Lung (tissue), 12 donors: ENCODE data around the gene DEPDC4. TPM values are rescaled to one million over a fixed set of nuclear protein-coding genes. Genes with fewer than 3 reads are reported as not detected.

Source experiments
- ATAC-seq: fragments of 200-7000 bp; cut with Tn5 transposase; one replicate; pipeline ENCODE4 v1.9.1; 2020; ENCODE audit warnings: moderate number of reproducible peaks; ENCODE audit not compliant: insufficient read depth, low FRiP score
- DNase-seq, 3 donors: peaks; one replicate each; pipeline ENCODE4 v3.0.0-alpha.2; 2013 to 2017
- H3K27ac ChIP-seq, 2 donors: one replicate each; pipeline ENCODE4 v1.5.1; 2013; ENCODE audit warnings: mild to moderate bottlenecking in 2 of 2, moderate library complexity in 2 of 2, control low read depth in 1 of 2, inconsistent platforms in 1 of 2, low read depth in 1 of 2, low read length in 1 of 2
- H3K27me3 ChIP-seq, 3 donors: one replicate each; pipeline ENCODE4 v1.5.1; 2013; ENCODE audit warnings: low read length in 2 of 3; ENCODE audit not compliant: control insufficient read depth in 3 of 3, insufficient read depth in 3 of 3
- H3K36me3 ChIP-seq, 4 donors: one replicate each; pipeline ENCODE4 v1.5.1; 2013; ENCODE audit warnings: low read length in 4 of 4, mild to moderate bottlenecking in 1 of 4, moderate library complexity in 1 of 4; ENCODE audit not compliant: control insufficient read depth in 4 of 4, insufficient read depth in 4 of 4
- H3K4me1 ChIP-seq, 5 donors: one replicate each; pipeline ENCODE4 v1.5.1; 2013; ENCODE audit warnings: low read length in 5 of 5, mild to moderate bottlenecking in 2 of 5, moderate library complexity in 1 of 5; ENCODE audit not compliant: control insufficient read depth in 5 of 5, insufficient read depth in 5 of 5
- H3K4me3 ChIP-seq: one replicate; pipeline ENCODE4 v1.5.1; 2013; ENCODE audit warnings: mild to moderate bottlenecking, control low read depth, moderate library complexity
- H3K9ac ChIP-seq, 2 donors: one replicate each; pipeline ENCODE4 v1.5.1; 2013; ENCODE audit warnings: low read length in 2 of 2, control low read depth in 1 of 2; ENCODE audit not compliant: insufficient read depth in 1 of 2
- H3K9me3 ChIP-seq, 4 donors: one replicate each; pipeline ENCODE4 v1.5.1; 2013; ENCODE audit warnings: low read length in 3 of 4, mild to moderate bottlenecking in 1 of 4, moderate library complexity in 1 of 4; ENCODE audit not compliant: control insufficient read depth in 4 of 4, insufficient read depth in 3 of 4
- CTCF ChIP-seq: IDR thresholded peaks from 2 replicates; pipeline ENCODE4 v1.5.1; 2012; ENCODE audit warnings: mild to moderate bottlenecking; ENCODE audit errors: control extremely low read depth, extremely low read depth
- WGBS, 2 donors: extraction: QIAGEN DNeasy Blood & Tissue Kit; methylation state at CpG; one replicate each; pipeline ENCODE4 v1.1.7; 2013; 5-methylcytosine and 5-hydroxymethylcytosine counted together
- polyA plus RNA-seq, 2 donors: library from polyadenylated mRNA; stranded (reverse); fragments of 200-250 nt; gene quantifications; one replicate each; pipeline ENCODE4 v1.2.1, GENCODE V29; 2013
- total RNA-seq, 2 donors: library from RNA; depleted of rRNA in 1 of 2; stranded (reverse); fragments of >200 nt in 1 of 2; gene quantifications; one replicate each; pipeline ENCODE4 v1.2.1, GENCODE V29; 2014 to 2021
- donor health status: control.
- donor health status: control.
- donor health status: Bipolar disorder and iron deficiency.
- donor health status: healthy.
- donor health status: DM: yes; HTN: yes; CAD: no.

DEPDC4 gene
- total and polyA plus RNA-seq, 4 donors: 0.54 to 6.2 (median 1.2) TPM

- Histone ChIP-seq H3K4me3 (no peak overlapping the region), H3K9ac (no peak overlapping the region), H3K9me3 (no peaks in the 10 kb centered on the region), H3K36me3 (peaks cover 7 to 45% (median 21%) of the 10 kb centered on the region in 4 donors), H3K27me3 (no peaks in the 10 kb centered on the region), H3K4me1 (no peaks in the 10 kb centered on the region), H3K27ac (no peak overlapping the region)
- WGBS, 2 donors: 22 to 51% methylated on average over 1 of the region's 1 CpG
- ATAC-seq (no peak), DNase-seq (no peak)
- TF ChIP-seq CTCF: no peak
These were observed 51.7 kb downstream of the DEPDC4 start for GRCh38 chr12:100215209-100215608.

- ATAC-seq (no peak), DNase-seq (no peak)
- H3K4me3 ChIP-seq: no peak overlapping the region
- no peaks in the 10 kb centered on the region for H3K27me3 ChIP-seq
- no peak for TF ChIP-seq CTCF
- no peak overlapping the region for H3K9ac ChIP-seq
- no peaks in the 10 kb centered on the region for H3K4me1 ChIP-seq
- H3K36me3 ChIP-seq: peaks cover 7 to 40% (median 17%) of the 10 kb centered on the region in 4 donors
- no peak overlapping the region for H3K27ac ChIP-seq
- 92 to 98% methylated on average over 2 of the region's 2 CpGs for WGBS, 2 donors
- H3K9me3 ChIP-seq: no peaks in the 10 kb centered on the region
These were observed 52.4 kb downstream of the DEPDC4 start for GRCh38 chr12:100214518-100214917.

- TF ChIP-seq CTCF: no peak
- peaks cover 14 to 45% (median 18%) of the 10 kb centered on the region in 4 donors for H3K36me3 ChIP-seq
- DNase-seq (no peak), ATAC-seq (no peak)
- H3K4me1 ChIP-seq: no peaks in the 10 kb centered on the region
- no peaks in the 10 kb centered on the region for H3K9me3 ChIP-seq
- no peak overlapping the region for H3K9ac ChIP-seq
- H3K27me3 ChIP-seq: no peaks in the 10 kb centered on the region
- no peak overlapping the region for H3K4me3 ChIP-seq
- no peak overlapping the region for H3K27ac ChIP-seq
- 86 to 95% methylated on average over 5 of the region's 5 CpGs for WGBS, 2 donors
These were observed 53.6 kb downstream of the DEPDC4 start for GRCh38 chr12:100213016-100213891.
